ENCODE data around the gene AGTPBP1.

Gene AGTPBP1

GRCh38 chr9:85530721-85531120 lies 211.0 kb downstream of the AGTPBP1 start:
- DNase-seq (ENCODE audit: low read depth): no peak
- no peak for TF ChIP-seq CTCF (IDR thresholded peaks at IDR 0.05; ENCODE audit: low read length, missing control alignments)
- H3K4me3 ChIP-seq (replicated peaks; ENCODE audit: low read depth, low read length): no peak overlapping the region

- no peak for TF ChIP-seq CTCF (IDR thresholded peaks at IDR 0.05; ENCODE audit: low read length, missing control alignments)
- H3K4me3 ChIP-seq (replicated peaks; ENCODE audit: low read depth, low read length): no peak overlapping the region
- no peak for DNase-seq (ENCODE audit: low read depth)
Measured at GRCh38 chr9:85528607-85529006, 213.1 kb downstream of the AGTPBP1 start.

GRCh38 chr9:85528142-85528541 lies 213.6 kb downstream of the AGTPBP1 start:
- no peak for TF ChIP-seq CTCF (IDR thresholded peaks at IDR 0.05; ENCODE audit: low read length, missing control alignments)
- no peak for DNase-seq (ENCODE audit: low read depth)
- H3K4me3 ChIP-seq (replicated peaks; ENCODE audit: low read depth, low read length): no peak overlapping the region

DNA sequence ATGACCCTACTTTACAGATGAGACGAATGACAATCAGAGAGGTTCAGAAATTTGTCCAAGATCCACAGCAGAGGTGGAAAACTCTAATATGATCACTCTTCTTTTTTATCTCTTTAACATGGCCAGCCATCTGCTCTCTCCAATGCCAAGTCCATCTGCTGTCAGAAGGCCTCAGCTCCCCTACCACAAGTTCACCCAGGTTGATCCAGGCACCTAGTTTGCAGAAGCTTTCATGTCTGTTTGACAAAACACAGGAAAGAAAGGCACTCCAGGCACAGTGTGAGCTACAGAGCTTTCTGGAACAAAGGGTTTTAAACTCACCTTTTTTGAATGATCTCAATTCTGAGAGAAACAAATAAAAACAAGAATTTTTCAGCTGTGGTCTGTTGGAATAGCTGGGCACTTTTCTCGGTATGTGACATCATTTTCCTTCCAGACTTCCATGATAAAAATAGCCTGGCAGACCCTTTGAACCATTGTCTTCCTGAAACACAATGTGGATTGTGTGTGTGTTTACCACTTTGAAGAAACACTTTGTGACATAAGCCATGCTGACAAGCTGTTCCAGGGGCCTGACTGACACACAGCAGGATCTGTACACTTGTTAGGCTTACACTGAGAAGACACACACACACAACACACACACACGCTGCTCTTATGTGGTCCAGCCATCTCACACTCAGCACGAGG lies 214.3 kb downstream of the AGTPBP1 start:
- no peak for TF ChIP-seq CTCF (IDR thresholded peaks at IDR 0.05; ENCODE audit: low read length, missing control alignments)
- no peak overlapping the region for H3K4me3 ChIP-seq (replicated peaks; ENCODE audit: low read depth, low read length)
- peak; percentile 63 for DNase-seq (ENCODE audit: low read depth)

- no peak overlapping the region for H3K4me3 ChIP-seq (replicated peaks; ENCODE audit: low read depth, low read length)
- TF ChIP-seq CTCF (IDR thresholded peaks at IDR 0.05; ENCODE audit: low read length, missing control alignments): no peak
- peak; percentile 47 for DNase-seq (ENCODE audit: low read depth)
Measured at GRCh38 chr9:85524531-85524930, 217.2 kb downstream of the AGTPBP1 start.

DNA sequence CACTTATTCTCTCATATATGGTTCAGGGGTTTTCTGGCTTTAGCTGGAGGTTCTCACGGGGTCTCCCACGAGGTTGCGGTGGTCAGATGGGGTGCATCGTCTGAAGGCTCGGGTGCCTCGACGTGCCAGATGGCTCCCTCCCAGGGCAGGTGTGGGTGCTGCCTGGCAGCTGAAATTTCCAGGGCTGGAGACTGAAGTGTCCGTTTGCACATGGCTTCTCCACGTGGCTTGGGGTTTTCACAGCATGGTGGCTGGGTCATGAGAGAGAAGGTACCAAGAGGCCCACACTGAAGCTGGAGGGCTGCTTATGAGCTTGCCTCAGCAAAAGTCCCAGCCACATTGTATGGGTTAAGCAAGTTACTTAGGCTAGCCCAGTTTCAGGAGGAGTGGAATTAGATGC lies 218.6 kb downstream of the AGTPBP1 start:
- DNase-seq (ENCODE audit: low read depth): no peak
- no peak for TF ChIP-seq CTCF (IDR thresholded peaks at IDR 0.05; ENCODE audit: low read length, missing control alignments)
- peak overlapping the region; percentile 46 for H3K4me3 ChIP-seq (replicated peaks; ENCODE audit: low read depth, low read length)

- H3K4me3 ChIP-seq (replicated peaks; ENCODE audit: low read depth, low read length): peak overlapping the region; percentile 46
- DNase-seq (ENCODE audit: low read depth): peak; percentile 67
- TF ChIP-seq CTCF (IDR thresholded peaks at IDR 0.05; ENCODE audit: low read length, missing control alignments): no peak
Measured at GRCh38 chr9:85522459-85523092, 219.2 kb downstream of the AGTPBP1 start.

Data from fibroblast of pulmonary artery (primary cell).